Keratinocyte (primary cell): ENCODE measurements around the gene CSRP3. TPM values are rescaled to one million over a fixed set of nuclear protein-coding genes. Genes with fewer than 3 reads are reported as not detected.

Experiments used
- DNase-seq: peaks from one replicate; pipeline ENCODE4 v3.0.0-alpha.2; 2011; ENCODE audit warnings: low read depth, missing footprints, low spot score
- FAIRE-seq: peaks from 2 replicates; lab custom pipeline; 2011; peaks lifted over from hg19 to GRCh38; lab: Jason Lieb, UNC
- H2AFZ ChIP-seq: 2 replicates; pipeline ENCODE4 v1.6.0; 2012; ENCODE audit warnings: low read length, control low read depth, inconsistent platforms; ENCODE audit not compliant: control insufficient read depth
- H3K27ac ChIP-seq: 2 replicates; pipeline ENCODE4 v1.5.1; 2011; ENCODE audit warnings: low read length; ENCODE audit not compliant: control insufficient read depth, insufficient read depth
- H3K27me3 ChIP-seq: 3 replicates; pipeline ENCODE4 v1.6.0; 2011; ENCODE audit warnings: low read length; ENCODE audit not compliant: control insufficient read depth, insufficient read depth; ENCODE audit errors: extremely low read depth
- H3K36me3 ChIP-seq, 2 experiments: 2 replicates in 1 of 2; 3 replicates in 1 of 2; pipeline ENCODE4 v1.5.1; 2011; ENCODE audit warnings: low read length in 2 of 2, mild to moderate bottlenecking in 1 of 2; ENCODE audit not compliant: control insufficient read depth in 2 of 2, insufficient read depth in 2 of 2; ENCODE audit errors: extremely low read depth in 1 of 2
- H3K4me1 ChIP-seq: 3 replicates; pipeline ENCODE4 v1.5.1; 2011; ENCODE audit warnings: low read length; ENCODE audit not compliant: control insufficient read depth, insufficient read depth; ENCODE audit errors: extremely low read depth
- H3K4me2 ChIP-seq: 3 replicates; pipeline ENCODE4 v1.6.0; 2011; ENCODE audit warnings: low read depth, low read length; ENCODE audit not compliant: control insufficient read depth, insufficient read depth; ENCODE audit errors: extremely low read depth
- H3K4me3 ChIP-seq, 3 experiments: fragments of 200-600 bp in 1 of 3; sonication (generic) in 1 of 3; 2 replicates in 2 of 3; 3 replicates in 1 of 3; pipeline ENCODE4 v1.5.1; 2011 to 2016; ENCODE audit warnings: low read length in 3 of 3, mild to moderate bottlenecking in 3 of 3, control low read depth in 2 of 3, inconsistent platforms in 1 of 3, low read depth in 1 of 3, mixed read lengths in 1 of 3, mixed run types in 1 of 3, moderate library complexity in 1 of 3; ENCODE audit not compliant: control insufficient read depth in 2 of 3, insufficient read depth in 2 of 3; ENCODE audit errors: extremely low read depth in 1 of 3
- H3K79me2 ChIP-seq: 2 replicates; pipeline ENCODE4 v1.6.0; 2012; ENCODE audit warnings: low read length; ENCODE audit not compliant: control insufficient read depth, insufficient read depth
- H3K9ac ChIP-seq: 3 replicates; pipeline ENCODE4 v1.6.0; 2011; ENCODE audit warnings: low read length; ENCODE audit not compliant: control insufficient read depth, insufficient read depth; ENCODE audit errors: extremely low read depth
- H3K9me1 ChIP-seq: 3 replicates; pipeline ENCODE4 v1.6.0; 2011; ENCODE audit warnings: low read length; ENCODE audit not compliant: control insufficient read depth, insufficient read depth; ENCODE audit errors: extremely low read depth
- H3K9me3 ChIP-seq: 2 replicates; pipeline ENCODE4 v1.5.1; 2012; ENCODE audit warnings: low read depth, low read length; ENCODE audit not compliant: control insufficient read depth
- H4K20me1 ChIP-seq: 3 replicates; pipeline ENCODE4 v1.6.0; 2011; ENCODE audit warnings: low read length; ENCODE audit not compliant: control insufficient read depth, insufficient read depth; ENCODE audit errors: extremely low read depth
- EZH2 ChIP-seq: IDR thresholded peaks from one replicate; pipeline ENCODE4 v1.6.1; 2012; ENCODE audit warnings: inconsistent platforms, mild to moderate bottlenecking, low read length, moderate library complexity
- dilution Hi-C: fragments of 300-500 bp; cut with MboI; formaldehyde crosslinking; loops from one replicate; pipeline ENCODE4 v1.7.0; 2020; ENCODE audit warnings: low sequenced_read_pairs; ENCODE audit not compliant: extremely low pct_ligation_motif_present
- polyA plus RNA-seq, 5 experiments: library from polyadenylated mRNA; depleted of rRNA in 3 of 5; stranded (reverse) in 3 of 5; stranded (forward) in 1 of 5; unstranded in 1 of 5; fragments of >200 nt; gene quantifications; 1 replicate in 1 of 5; 2 replicates in 3 of 5; 3 replicates in 1 of 5; pipeline versions ENCODE4 v1.2.1 to v1.2.3, GENCODE V29; 2011 to 2012; ENCODE audit warnings: missing spikeins in 2 of 5, low read depth in 1 of 5, low replicate concordance in 1 of 5
- TF ChIP-seq, protein P1 (sequence below), 3 experiments: IDR thresholded peaks in 1 of 3; conservative IDR thresholded peaks in 1 of 3; optimal IDR thresholded peaks in 1 of 3; 2 replicates in 2 of 3; 3 replicates in 1 of 3; pipeline versions ENCODE3 to v1.5.1; 2011; ENCODE audit warnings: low read length in 3 of 3, mild to moderate bottlenecking in 3 of 3, moderate library complexity in 2 of 3, control low read depth in 1 of 3, inconsistent platforms in 1 of 3; ENCODE audit not compliant: insufficient read depth in 2 of 3; ENCODE audit errors: extremely low read depth in 1 of 3

CSRP3 gene
- polyA plus RNA-seq, 1 donor (not counting 4 experiments of a cell fraction or from before 2014, with no cell fraction given) = not detected

DNA sequence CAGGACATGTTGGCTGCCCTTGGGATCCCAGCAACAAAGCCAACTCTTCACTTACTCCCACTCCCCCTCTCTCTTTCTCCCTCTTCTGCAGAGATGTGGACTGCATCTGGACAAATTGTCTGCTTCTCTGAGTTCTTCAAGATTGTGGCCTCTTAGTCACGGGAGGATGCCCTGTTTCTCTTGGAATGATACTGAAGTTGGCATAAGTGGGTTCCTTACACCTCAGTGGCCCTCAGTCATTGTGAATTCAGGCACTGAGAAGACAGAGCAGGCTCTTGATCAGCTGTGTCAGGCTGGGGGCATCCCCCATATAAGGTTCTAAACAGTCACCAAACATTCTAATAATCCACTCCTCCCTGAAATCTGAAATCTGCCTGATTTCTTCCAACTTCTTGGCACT lies 45.0 kb upstream of the CSRP3 start:
- Histone ChIP-seq H3K9me1 (peaks cover 2% of the 10 kb centered on the region), H3K9me3 (no peaks in the 10 kb centered on the region), H3K4me1 (peaks cover 35% of the 10 kb centered on the region), H3K27ac (no peak overlapping the region), H3K4me2 (no peak overlapping the region), H4K20me1 (no peaks in the 10 kb centered on the region), H3K79me2 (no peaks in the 10 kb centered on the region), H3K27me3 (no peaks in the 10 kb centered on the region), H2AFZ (no peak overlapping the region), H3K36me3 (no peaks in the 10 kb centered on the region), H3K4me3 (no peak overlapping the region), H3K9ac (no peak overlapping the region)
- DNase-seq (no peak), FAIRE-seq (no peak)
- dilution Hi-C loops = no loop called here
- TF ChIP-seq, protein P1, sequence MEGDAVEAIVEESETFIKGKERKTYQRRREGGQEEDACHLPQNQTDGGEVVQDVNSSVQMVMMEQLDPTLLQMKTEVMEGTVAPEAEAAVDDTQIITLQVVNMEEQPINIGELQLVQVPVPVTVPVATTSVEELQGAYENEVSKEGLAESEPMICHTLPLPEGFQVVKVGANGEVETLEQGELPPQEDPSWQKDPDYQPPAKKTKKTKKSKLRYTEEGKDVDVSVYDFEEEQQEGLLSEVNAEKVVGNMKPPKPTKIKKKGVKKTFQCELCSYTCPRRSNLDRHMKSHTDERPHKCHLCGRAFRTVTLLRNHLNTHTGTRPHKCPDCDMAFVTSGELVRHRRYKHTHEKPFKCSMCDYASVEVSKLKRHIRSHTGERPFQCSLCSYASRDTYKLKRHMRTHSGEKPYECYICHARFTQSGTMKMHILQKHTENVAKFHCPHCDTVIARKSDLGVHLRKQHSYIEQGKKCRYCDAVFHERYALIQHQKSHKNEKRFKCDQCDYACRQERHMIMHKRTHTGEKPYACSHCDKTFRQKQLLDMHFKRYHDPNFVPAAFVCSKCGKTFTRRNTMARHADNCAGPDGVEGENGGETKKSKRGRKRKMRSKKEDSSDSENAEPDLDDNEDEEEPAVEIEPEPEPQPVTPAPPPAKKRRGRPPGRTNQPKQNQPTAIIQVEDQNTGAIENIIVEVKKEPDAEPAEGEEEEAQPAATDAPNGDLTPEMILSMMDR (optimal IDR thresholded peaks at IDR 0.05 in 1 of 3, IDR thresholded peaks at IDR 0.05 in 1 of 3, conservative IDR thresholded peaks at IDR 0.05 in 1 of 3; ENCODE audit: extremely low read depth in 1 of 3, insufficient read depth in 2 of 3, low read length in 3 of 3) = no peak
- TF ChIP-seq EZH2 = no peak

DNA sequence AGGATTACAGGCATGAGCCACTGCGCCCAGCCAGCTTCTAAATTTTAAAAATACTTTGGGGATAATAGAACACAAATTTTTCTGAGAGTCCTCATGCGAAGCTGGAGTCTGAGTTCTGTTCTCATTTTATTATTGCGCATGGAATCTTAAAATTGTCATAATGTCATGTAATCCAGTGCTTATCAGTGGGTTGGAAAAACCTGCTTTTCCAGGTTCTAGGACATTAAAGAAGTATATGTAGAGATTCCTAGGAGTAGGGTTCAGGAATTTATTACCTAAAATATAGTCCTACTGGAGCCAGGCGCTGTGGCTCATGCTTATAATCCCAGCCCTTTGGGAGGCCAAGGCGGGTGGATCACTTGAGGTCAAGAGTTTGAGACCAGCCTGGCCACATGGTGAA lies 43.6 kb upstream of the CSRP3 start:
- Histone ChIP-seq H3K9me1 (peaks cover 2% of the 10 kb centered on the region), H3K36me3 (no peaks in the 10 kb centered on the region), H3K4me3 (no peak overlapping the region), H3K79me2 (no peaks in the 10 kb centered on the region), H4K20me1 (no peaks in the 10 kb centered on the region), H3K9me3 (no peaks in the 10 kb centered on the region), H3K4me2 (no peak overlapping the region), H3K27me3 (no peaks in the 10 kb centered on the region), H3K27ac (no peak overlapping the region), H3K4me1 (peaks cover 38% of the 10 kb centered on the region), H3K9ac (no peak overlapping the region), H2AFZ (no peak overlapping the region)
- FAIRE-seq (no peak), DNase-seq (no peak)
- dilution Hi-C loops = no loop called here
- TF ChIP-seq EZH2 = no peak
- TF ChIP-seq, protein P1 (optimal IDR thresholded peaks at IDR 0.05 in 1 of 3, IDR thresholded peaks at IDR 0.05 in 1 of 3, conservative IDR thresholded peaks at IDR 0.05 in 1 of 3; ENCODE audit: extremely low read depth in 1 of 3, insufficient read depth in 2 of 3, low read length in 3 of 3) = no peak
